ENCODE results near the gene BCL11A. TPM values are rescaled to one million over a fixed set of nuclear protein-coding genes. Genes with fewer than 3 reads are reported as not detected.
"Not testable (repeated sequence)": the region's sequence is repeated elsewhere in the genome, so short reads cannot be mapped to it uniquely, and the experiment has no call there.

BCL11A gene
- total and polyA plus RNA-seq, 10 donors = 41.1 to 121 (median 84.0) TPM

- H3K27me3 ChIP-seq (replicated peaks in 1 of 7) = no peaks in the 10 kb centered on the region
- H3K9me3 ChIP-seq = no peaks in the 10 kb centered on the region
- no peaks in the 10 kb centered on the region for H3K36me3 ChIP-seq
- no peak overlapping the region for H3K27ac ChIP-seq
- H3K4me3 ChIP-seq = no peak overlapping the region
- 70 to 85% (median 82%) methylated on average over 7 of the region's 7 CpGs for WGBS, 5 donors
- H3K4me1 ChIP-seq = no peaks in the 10 kb centered on the region
- no peak for DNase-seq
- intact Hi-C loops (cut with DNase I; ENCODE audit: low total_unique reads) = no loop called here
- TF ChIP-seq, protein P1, sequence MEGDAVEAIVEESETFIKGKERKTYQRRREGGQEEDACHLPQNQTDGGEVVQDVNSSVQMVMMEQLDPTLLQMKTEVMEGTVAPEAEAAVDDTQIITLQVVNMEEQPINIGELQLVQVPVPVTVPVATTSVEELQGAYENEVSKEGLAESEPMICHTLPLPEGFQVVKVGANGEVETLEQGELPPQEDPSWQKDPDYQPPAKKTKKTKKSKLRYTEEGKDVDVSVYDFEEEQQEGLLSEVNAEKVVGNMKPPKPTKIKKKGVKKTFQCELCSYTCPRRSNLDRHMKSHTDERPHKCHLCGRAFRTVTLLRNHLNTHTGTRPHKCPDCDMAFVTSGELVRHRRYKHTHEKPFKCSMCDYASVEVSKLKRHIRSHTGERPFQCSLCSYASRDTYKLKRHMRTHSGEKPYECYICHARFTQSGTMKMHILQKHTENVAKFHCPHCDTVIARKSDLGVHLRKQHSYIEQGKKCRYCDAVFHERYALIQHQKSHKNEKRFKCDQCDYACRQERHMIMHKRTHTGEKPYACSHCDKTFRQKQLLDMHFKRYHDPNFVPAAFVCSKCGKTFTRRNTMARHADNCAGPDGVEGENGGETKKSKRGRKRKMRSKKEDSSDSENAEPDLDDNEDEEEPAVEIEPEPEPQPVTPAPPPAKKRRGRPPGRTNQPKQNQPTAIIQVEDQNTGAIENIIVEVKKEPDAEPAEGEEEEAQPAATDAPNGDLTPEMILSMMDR (IDR thresholded peaks at IDR 0.05 in 8 of 11, conservative IDR thresholded peaks at IDR 0.05 in 3 of 11) = no peak
- TF ChIP-seq POLR2AphosphoS5 (IDR thresholded peaks at IDR 0.05) (no peak), POLR2A (IDR thresholded peaks at IDR 0.05) (no peak)
Observed at GRCh38 chr2:60422826-60423483, 130.5 kb downstream of the BCL11A start.

DNA sequence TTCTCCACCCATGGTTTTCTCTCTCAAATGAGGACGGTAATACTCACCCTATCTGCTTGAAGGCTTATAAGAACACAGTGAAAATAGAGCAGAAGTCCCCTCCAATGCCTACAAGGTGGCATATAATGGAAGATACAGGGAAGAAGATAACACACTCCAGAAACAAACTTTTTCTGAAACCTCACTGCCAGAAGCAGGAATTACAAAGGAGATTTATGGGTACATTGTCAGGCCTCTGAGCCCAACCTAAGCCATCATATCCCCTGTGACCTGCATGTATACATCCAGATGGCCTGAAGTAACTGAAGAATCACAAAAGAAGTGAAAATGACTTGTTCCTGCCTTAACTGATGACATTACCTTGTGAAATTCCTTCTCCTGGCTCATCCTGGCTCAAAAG is 136.2 kb downstream of the BCL11A start:
- peaks cover 0 to 41% (median 22%) of the 10 kb centered on the region in 6 donors for H3K4me1 ChIP-seq
- H3K36me3 ChIP-seq; H3K4me3 ChIP-seq; DNase-seq; H3K27ac ChIP-seq; H3K27me3 ChIP-seq (replicated peaks in 1 of 7); H3K9me3 ChIP-seq; intact Hi-C loops (cut with DNase I; ENCODE audit: low total_unique reads): not testable (repeated sequence)
- WGBS, 5 donors = 92 to 100% (median 97%) methylated on average over 1 of the region's 1 CpG

- H3K27me3 ChIP-seq (replicated peaks in 1 of 7) = no peaks in the 10 kb centered on the region
- no peak for DNase-seq
- 52 to 72% (median 56%) methylated on average over 10 of the region's 10 CpGs for WGBS, 5 donors
- TF ChIP-seq POLR2A (IDR thresholded peaks at IDR 0.05) = no peak
- TF ChIP-seq POLR2AphosphoS5 (IDR thresholded peaks at IDR 0.05) = no peak
- TF ChIP-seq, protein P1 (IDR thresholded peaks at IDR 0.05 in 8 of 11, conservative IDR thresholded peaks at IDR 0.05 in 3 of 11) = no peak
- no peak overlapping the region for H3K27ac ChIP-seq
- H3K9me3 ChIP-seq = no peaks in the 10 kb centered on the region
- intact Hi-C loops (cut with DNase I; ENCODE audit: low total_unique reads) = no loop called here
- H3K36me3 ChIP-seq = no peaks in the 10 kb centered on the region
- no peak overlapping the region for H3K4me3 ChIP-seq
- peaks cover 0 to 49% (median 28%) of the 10 kb centered on the region in 6 donors for H3K4me1 ChIP-seq
Observed at GRCh38 chr2:60416221-60417008, 137.0 kb downstream of the BCL11A start.

GRCh38 chr2:60415814-60416213 is 137.6 kb downstream of the BCL11A start:
- intact Hi-C loops (cut with DNase I; ENCODE audit: low total_unique reads) = no loop called here
- H3K4me1 ChIP-seq = peaks cover 0 to 55% (median 32%) of the 10 kb centered on the region in 6 donors
- DNase-seq = no peak
- H3K27me3 ChIP-seq (replicated peaks in 1 of 7) = no peaks in the 10 kb centered on the region
- TF ChIP-seq POLR2A (IDR thresholded peaks at IDR 0.05) (no peak), POLR2AphosphoS5 (IDR thresholded peaks at IDR 0.05) (no peak)
- TF ChIP-seq, protein P1 (IDR thresholded peaks at IDR 0.05 in 8 of 11, conservative IDR thresholded peaks at IDR 0.05 in 3 of 11) = no peak
- H3K27ac ChIP-seq = no peak overlapping the region
- H3K4me3 ChIP-seq = no peak overlapping the region
- H3K9me3 ChIP-seq = no peaks in the 10 kb centered on the region
- H3K36me3 ChIP-seq = no peaks in the 10 kb centered on the region
